HFFc6 (cell line): ENCODE measurements around the gene CPN2. TPM values are rescaled to one million over a fixed set of nuclear protein-coding genes. Genes with fewer than 3 reads are reported as not detected.

Source experiments
- DNase-seq: peaks from one replicate; pipeline ENCODE4 v3.0.0-alpha.2; 2018
- H3K27ac Mint-ChIP-seq: 2 replicates; pipeline ENCODE4 v1.8.0; 2020; ENCODE audit warnings: mild to moderate bottlenecking, mixed read lengths
- H3K27me3 Mint-ChIP-seq: 2 replicates; pipeline ENCODE4 v1.8.0; 2021; ENCODE audit warnings: mild to moderate bottlenecking, moderate library complexity, mixed read lengths; ENCODE audit not compliant: insufficient read depth
- H3K36me3 Mint-ChIP-seq: 2 replicates; pipeline ENCODE4 v1.8.0; 2021; ENCODE audit warnings: low read depth, mixed read lengths
- H3K4me1 Mint-ChIP-seq: 2 replicates; pipeline ENCODE4 v1.8.0; 2020; ENCODE audit warnings: low read depth, mixed read lengths
- H3K4me3 Mint-ChIP-seq: 2 replicates; pipeline ENCODE4 v1.8.0; 2020; ENCODE audit warnings: mild to moderate bottlenecking, moderate library complexity, mixed read lengths
- H3K9me3 Mint-ChIP-seq: 2 replicates; pipeline ENCODE4 v1.8.0; 2020; ENCODE audit warnings: mild to moderate bottlenecking, mixed read lengths
- total RNA-seq, 6 experiments: library from RNA; stranded (reverse); fragmentation: NEBNext Ultra II Directional; extraction: Animal tissue kit (Norgen Biotek cat#: 25700); gene quantifications; 2 replicates in 1 of 6; 3 replicates in 5 of 6; pipeline ENCODE4 v1.2.3, GENCODE V29; 2021
- TF ChIP-seq, protein P1 (sequence below): fragments of 200-600 bp; sonication (generic); IDR thresholded peaks from 2 replicates; pipeline ENCODE4 v1.5.0; 2021; ENCODE audit warnings: antibody characterized with exemption, mild to moderate bottlenecking

CPN2 gene
- total RNA-seq, 6 experiments from 2014 or later: 0.24 to 0.56 (median 0.35) TPM

DNA sequence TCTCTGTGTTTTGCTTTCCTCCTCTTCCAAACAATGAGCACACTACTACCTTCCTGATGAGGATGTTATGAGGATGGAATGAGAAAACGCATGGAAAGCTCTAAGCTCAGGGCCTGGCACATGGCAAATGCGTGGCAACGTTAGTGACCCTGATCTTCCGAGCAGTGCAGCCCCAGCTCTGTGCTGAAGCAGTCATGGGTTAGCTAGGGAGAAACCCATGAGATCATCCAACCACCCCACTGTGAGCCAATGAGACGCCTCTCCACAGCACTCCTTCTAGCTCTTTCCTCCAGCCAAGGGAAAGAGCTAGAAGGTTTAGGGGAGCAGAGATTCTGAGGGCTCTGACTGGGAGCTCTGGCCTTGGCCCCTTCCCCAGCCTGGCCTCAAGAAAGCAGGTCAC is 4.5 kb downstream of the CPN2 start:
- DNase-seq: no peak
- TF ChIP-seq, protein P1, sequence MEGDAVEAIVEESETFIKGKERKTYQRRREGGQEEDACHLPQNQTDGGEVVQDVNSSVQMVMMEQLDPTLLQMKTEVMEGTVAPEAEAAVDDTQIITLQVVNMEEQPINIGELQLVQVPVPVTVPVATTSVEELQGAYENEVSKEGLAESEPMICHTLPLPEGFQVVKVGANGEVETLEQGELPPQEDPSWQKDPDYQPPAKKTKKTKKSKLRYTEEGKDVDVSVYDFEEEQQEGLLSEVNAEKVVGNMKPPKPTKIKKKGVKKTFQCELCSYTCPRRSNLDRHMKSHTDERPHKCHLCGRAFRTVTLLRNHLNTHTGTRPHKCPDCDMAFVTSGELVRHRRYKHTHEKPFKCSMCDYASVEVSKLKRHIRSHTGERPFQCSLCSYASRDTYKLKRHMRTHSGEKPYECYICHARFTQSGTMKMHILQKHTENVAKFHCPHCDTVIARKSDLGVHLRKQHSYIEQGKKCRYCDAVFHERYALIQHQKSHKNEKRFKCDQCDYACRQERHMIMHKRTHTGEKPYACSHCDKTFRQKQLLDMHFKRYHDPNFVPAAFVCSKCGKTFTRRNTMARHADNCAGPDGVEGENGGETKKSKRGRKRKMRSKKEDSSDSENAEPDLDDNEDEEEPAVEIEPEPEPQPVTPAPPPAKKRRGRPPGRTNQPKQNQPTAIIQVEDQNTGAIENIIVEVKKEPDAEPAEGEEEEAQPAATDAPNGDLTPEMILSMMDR: no peak
- Mint-ChIP-seq H3K27me3 (peaks cover 4% of the 10 kb centered on the region; the same call in 1 of the 2 replicates), H3K4me3 (no peak overlapping the region), H3K9me3 (no peaks in the 10 kb centered on the region), H3K27ac (no peak overlapping the region), H3K4me1 (peaks cover 30% of the 10 kb centered on the region), H3K36me3 (no peaks in the 10 kb centered on the region)

DNA sequence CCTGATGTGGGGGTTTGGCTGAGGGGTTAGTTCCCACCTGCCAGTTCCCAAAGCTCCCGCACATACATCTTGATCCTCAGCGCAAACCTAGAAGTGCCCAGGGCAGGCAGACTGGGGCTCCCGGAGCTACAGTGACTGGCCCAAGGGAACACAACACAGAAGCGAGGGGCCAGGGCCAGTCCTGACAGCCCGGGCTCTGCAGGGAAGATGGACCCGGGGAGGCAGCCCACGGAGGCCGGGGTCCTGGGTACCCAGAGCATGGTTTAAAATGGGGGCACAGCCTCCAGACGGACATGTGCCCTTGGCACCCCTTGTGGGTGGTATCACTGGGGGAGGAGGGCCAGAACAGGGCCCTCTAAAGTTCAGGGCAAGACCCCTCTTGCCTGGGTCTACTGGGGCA is 5.1 kb downstream of the CPN2 start:
- H3K4me1 Mint-ChIP-seq: peaks cover 30% of the 10 kb centered on the region
- TF ChIP-seq, protein P1: no peak
- no peaks in the 10 kb centered on the region for H3K9me3 Mint-ChIP-seq
- peaks cover 4% of the 10 kb centered on the region; the same call in 1 of the 2 replicates for H3K27me3 Mint-ChIP-seq
- H3K36me3 Mint-ChIP-seq: no peaks in the 10 kb centered on the region
- H3K4me3 Mint-ChIP-seq: no peak overlapping the region
- H3K27ac Mint-ChIP-seq: no peak overlapping the region
- no peak for DNase-seq

DNA sequence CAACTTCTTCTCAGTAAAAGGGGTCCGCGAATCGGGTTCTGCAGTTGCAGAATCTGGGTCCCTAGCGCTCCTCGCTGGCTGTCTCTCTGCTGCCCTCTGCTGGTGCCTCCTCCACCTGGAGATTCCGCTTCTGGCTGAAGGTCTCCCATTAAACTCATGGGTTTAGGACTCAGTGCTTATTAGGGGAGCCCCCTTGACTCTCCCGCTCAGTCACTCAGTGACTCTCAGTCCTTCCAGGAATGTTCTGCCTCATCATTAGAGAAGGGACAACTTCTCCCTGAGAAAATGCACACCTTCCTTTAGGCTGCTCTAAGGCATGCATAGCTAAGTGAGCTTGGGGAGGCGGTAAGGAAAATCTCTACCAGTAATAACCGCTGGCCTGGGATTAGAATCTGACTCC is 7.1 kb downstream of the CPN2 start:
- DNase-seq: peak; percentile 55
- TF ChIP-seq, protein P1: peak; percentile 97
- peak overlapping the region; percentile 51 for H3K4me3 Mint-ChIP-seq
- no peak overlapping the region for H3K27ac Mint-ChIP-seq
- H3K4me1 Mint-ChIP-seq: peaks cover 21% of the 10 kb centered on the region
- peaks cover 7% of the 10 kb centered on the region for H3K27me3 Mint-ChIP-seq
- no peaks in the 10 kb centered on the region for H3K36me3 Mint-ChIP-seq
- no peaks in the 10 kb centered on the region for H3K9me3 Mint-ChIP-seq

DNA sequence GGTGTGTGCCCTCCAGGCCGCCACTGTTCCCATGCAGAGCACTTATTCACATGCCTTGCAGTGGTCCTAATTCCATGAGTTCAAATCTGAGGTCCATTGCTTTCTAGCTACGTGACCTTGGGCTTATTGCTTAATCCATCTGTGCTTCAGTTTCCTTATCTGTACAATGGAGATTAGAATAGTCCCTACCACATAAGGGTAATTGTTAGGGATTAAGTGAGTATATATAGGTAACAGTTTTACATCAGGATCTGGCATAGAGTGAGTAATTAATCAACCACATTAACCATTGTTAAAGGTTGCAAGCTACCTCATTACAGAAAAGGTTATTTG is 7.6 kb downstream of the CPN2 start:
- Mint-ChIP-seq H3K27ac (no peak overlapping the region), H3K9me3 (no peaks in the 10 kb centered on the region), H3K4me3 (peak overlapping the region; percentile 51), H3K36me3 (no peaks in the 10 kb centered on the region), H3K27me3 (peaks cover 7% of the 10 kb centered on the region), H3K4me1 (peaks cover 21% of the 10 kb centered on the region)
- no peak for DNase-seq
- TF ChIP-seq, protein P1: no peak

DNA sequence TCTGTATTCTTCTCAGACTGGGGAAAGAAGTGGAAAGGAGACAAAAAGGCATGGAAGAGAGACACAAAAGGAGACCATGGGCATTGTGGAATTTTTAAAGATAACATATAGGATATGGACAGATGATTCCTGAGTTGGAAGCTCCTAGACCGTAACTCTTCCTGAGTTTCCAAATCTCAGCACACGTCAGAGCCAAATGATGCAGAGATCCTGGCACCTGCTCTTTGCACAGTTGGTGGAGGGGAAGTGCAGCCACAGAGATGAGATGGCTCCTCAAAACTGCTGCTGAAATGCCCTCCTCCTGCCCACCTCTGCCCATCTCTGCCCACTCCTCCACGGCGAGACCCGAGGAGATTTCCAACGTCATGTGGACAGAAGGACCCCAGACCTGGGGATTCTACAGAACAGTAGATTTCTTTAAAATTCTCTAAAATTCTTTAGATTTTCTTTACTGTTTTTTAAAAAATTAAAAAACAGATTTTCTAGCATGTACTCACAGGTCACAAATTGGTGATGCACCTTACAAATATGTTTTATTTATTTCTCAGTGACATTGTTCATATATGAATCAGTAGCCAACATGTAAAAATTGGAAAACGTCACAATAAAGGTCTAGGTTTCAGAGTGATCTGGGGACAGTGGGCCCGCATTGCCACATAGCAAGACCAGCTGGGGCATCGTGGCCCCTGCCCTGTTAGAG is 8.1 kb downstream of the CPN2 start:
- Mint-ChIP-seq H3K27me3 (peaks cover 7% of the 10 kb centered on the region), H3K9me3 (no peaks in the 10 kb centered on the region), H3K36me3 (no peaks in the 10 kb centered on the region), H3K4me1 (peaks cover 21% of the 10 kb centered on the region), H3K27ac (no peak overlapping the region), H3K4me3 (no peak overlapping the region)
- DNase-seq: peak; percentile 18
- TF ChIP-seq, protein P1: no peak
